ES-I3 (cell line): Measurements from ENCODE around the gene LRCH3.

Experiments
- H3K36me3 ChIP-seq: 2 replicates; pipeline ENCODE4 v1.6.1; 2013; ENCODE audit warnings: mild to moderate bottlenecking, low read length, control low read depth, moderate library complexity; ENCODE audit not compliant: insufficient read depth
- H3K4me1 ChIP-seq: 2 replicates; pipeline ENCODE4 v1.6.1; 2013; ENCODE audit warnings: mild to moderate bottlenecking, control low read depth, low read length; ENCODE audit not compliant: insufficient read depth
- H3K9ac ChIP-seq: 2 replicates; pipeline ENCODE4 v1.6.1; 2013; ENCODE audit warnings: low read depth, mild to moderate bottlenecking, low read length, moderate library complexity
- H3K9me3 ChIP-seq: 2 replicates; pipeline ENCODE4 v1.6.1; 2013; ENCODE audit warnings: mild to moderate bottlenecking, low read length, moderate library complexity; ENCODE audit not compliant: control insufficient read depth, insufficient read depth

Gene LRCH3

GRCh38 chr3:197936819-197937384 lies 145.8 kb downstream of the LRCH3 start:
- no peaks in the 10 kb centered on the region for H3K36me3 ChIP-seq
- peaks cover 3% of the 10 kb centered on the region; the same call in 1 of the 2 replicates for H3K4me1 ChIP-seq
- no peaks in the 10 kb centered on the region for H3K9me3 ChIP-seq
- H3K9ac ChIP-seq = no peak overlapping the region; the same call in 1 of the 2 replicates
